ENCODE measurements around the gene PDHB. TPM values are rescaled to one million over a fixed set of nuclear protein-coding genes. Genes with fewer than 3 reads are reported as not detected.
A peak's percentile ranks its signal among the peaks of the same experiment; 100 is the strongest.

The PDHB gene
- total RNA-seq, result 10 to 100 TPM; 50.8 to 63.5 TPM
- 10 to 100 TPM; 62.6 to 67.6 TPM for polyA plus RNA-seq
- long read RNA-seq, donor 1, transcript PDHB-201 (10 exons, 1,527 nt), result major isoform, 40 of 54 reads
- long read RNA-seq, donor 1, partial matches to known transcripts, result 10 of 54 reads
- long read RNA-seq, donor 1, other reads (novel, unspliced or antisense), result 0 of 54 reads
- long read RNA-seq, donor 2, transcript PDHB-201 (10 exons, 1,527 nt), result major isoform, 9 of 11 reads
- long read RNA-seq, donor 2, partial matches to known transcripts, result 0 of 11 reads
- long read RNA-seq, donor 2, other reads (novel, unspliced or antisense), result 0 of 11 reads
- long read RNA-seq, donor 3, transcript PDHB-201 (10 exons, 1,527 nt), result major isoform, 23 of 36 reads
- long read RNA-seq, donor 3, partial matches to known transcripts, result 11 of 36 reads
- long read RNA-seq, donor 3, other reads (novel, unspliced or antisense), result 0 of 36 reads
- long read RNA-seq, donor 4, transcript PDHB-201 (10 exons, 1,527 nt), result major isoform, 14 of 39 reads
- long read RNA-seq, donor 4, partial matches to known transcripts, result 22 of 39 reads
- long read RNA-seq, donor 4, other reads (novel, unspliced or antisense), result 0 of 39 reads
- long read RNA-seq, donor 5, transcript PDHB-201 (10 exons, 1,527 nt), result major isoform, 34 of 56 reads
- long read RNA-seq, donor 5, transcript PDHB-203 (9 exons, 1,535 nt), result minor isoform, 5 of 56 reads
- long read RNA-seq, donor 5, partial matches to known transcripts, result 12 of 56 reads
- long read RNA-seq, donor 5, other reads (novel, unspliced or antisense), result 0 of 56 reads

- peak within 1 kb of the TSS in 1 of 2 donors; percentile 91 for H3K9ac ChIP-seq (ENCODE audit: insufficient read depth in 1 of 2, low read length in 2 of 2)
- H3K27me3 ChIP-seq (ENCODE audit: control insufficient read depth in 3 of 3, insufficient read depth in 3 of 3, low read length in 2 of 3), result no peaks in the 10 kb centered on the region
- peak; percentile 94 to 96 (median 94) for DNase-seq
- WGBS, 2 donors, result 0 to 1% methylated on average over 65 to 67 of the region's 67 CpGs
- H3K36me3 ChIP-seq (ENCODE audit: control insufficient read depth in 4 of 4, insufficient read depth in 4 of 4, low read length in 4 of 4), result peaks cover 13 to 35% (median 15%) of the 10 kb centered on the region in 4 donors
- no peaks in the 10 kb centered on the region for H3K9me3 ChIP-seq (ENCODE audit: control insufficient read depth in 4 of 4, insufficient read depth in 3 of 4, low read length in 3 of 4)
- ATAC-seq (ENCODE audit: insufficient read depth, low FRiP score), result peak; percentile 96
- peak within 1 kb of the TSS; percentile 90 to 99 for H3K27ac ChIP-seq (ENCODE audit: low read depth in 1 of 2, low read length in 1 of 2)
- peaks cover 0 to 13% (median 2%) of the 10 kb centered on the region in 5 donors for H3K4me1 ChIP-seq (ENCODE audit: control insufficient read depth in 5 of 5, insufficient read depth in 5 of 5, low read length in 5 of 5)
- TF ChIP-seq CTCF (IDR thresholded peaks at IDR 0.05; ENCODE audit: control extremely low read depth, extremely low read depth), result no peak
- peak within 1 kb of the TSS; percentile 92 for H3K4me3 ChIP-seq
Observed at GRCh38 chr3:58433400-58434167, at the start of gene PDHB. PDHB (minus strand) TSS chr3:58433832; CDS start chr3:58433809, 23 bp downstream.

GRCh38 chr3:58482917-58483636, 49.4 kb upstream of the PDHB start:
- 60 to 71% methylated on average over 8 of the region's 8 CpGs for WGBS, 2 donors
- Histone ChIP-seq H3K9me3 (ENCODE audit: control insufficient read depth in 4 of 4, insufficient read depth in 3 of 4, low read length in 3 of 4) (no peaks in the 10 kb centered on the region), H3K4me3 (no peak overlapping the region), H3K36me3 (ENCODE audit: control insufficient read depth in 4 of 4, insufficient read depth in 4 of 4, low read length in 4 of 4) (no peaks in the 10 kb centered on the region), H3K4me1 (ENCODE audit: control insufficient read depth in 5 of 5, insufficient read depth in 5 of 5, low read length in 5 of 5) (peaks cover 0 to 4% (median 0%) of the 10 kb centered on the region in 5 donors), H3K27ac (ENCODE audit: low read depth in 1 of 2, low read length in 1 of 2) (no peak overlapping the region), H3K9ac (ENCODE audit: insufficient read depth in 1 of 2, low read length in 2 of 2) (no peak overlapping the region), H3K27me3 (ENCODE audit: control insufficient read depth in 3 of 3, insufficient read depth in 3 of 3, low read length in 2 of 3) (no peaks in the 10 kb centered on the region)
- DNase-seq (peak in 1 of 3 donors; percentile 24), ATAC-seq (ENCODE audit: insufficient read depth, low FRiP score) (no peak)
- TF ChIP-seq CTCF (IDR thresholded peaks at IDR 0.05; ENCODE audit: control extremely low read depth, extremely low read depth), result no peak

GRCh38 chr3:58480309-58480708, 46.7 kb upstream of the PDHB start:
- Histone ChIP-seq H3K9ac (ENCODE audit: insufficient read depth in 1 of 2, low read length in 2 of 2) (no peak overlapping the region), H3K27ac (ENCODE audit: low read depth in 1 of 2, low read length in 1 of 2) (no peak overlapping the region), H3K4me1 (ENCODE audit: control insufficient read depth in 5 of 5, insufficient read depth in 5 of 5, low read length in 5 of 5) (no peaks in the 10 kb centered on the region), H3K9me3 (ENCODE audit: control insufficient read depth in 4 of 4, insufficient read depth in 3 of 4, low read length in 3 of 4) (no peaks in the 10 kb centered on the region), H3K27me3 (ENCODE audit: control insufficient read depth in 3 of 3, insufficient read depth in 3 of 3, low read length in 2 of 3) (no peaks in the 10 kb centered on the region), H3K4me3 (no peak overlapping the region), H3K36me3 (ENCODE audit: control insufficient read depth in 4 of 4, insufficient read depth in 4 of 4, low read length in 4 of 4) (no peaks in the 10 kb centered on the region)
- no peak for ATAC-seq (ENCODE audit: insufficient read depth, low FRiP score)
- DNase-seq, result no peak
- 93 to 100% methylated on average over 2 of the region's 2 CpGs for WGBS, 2 donors
- no peak for TF ChIP-seq CTCF (IDR thresholded peaks at IDR 0.05; ENCODE audit: control extremely low read depth, extremely low read depth)

Data from lung (tissue), 16 donors.